ENCODE results near the gene RASSF4. TPM values are rescaled to one million over a fixed set of nuclear protein-coding genes. Genes with fewer than 3 reads are reported as not detected.

RASSF4 gene
- total and polyA plus RNA-seq, 4 donors, result 8.2 to 26.9 (median 12.4) TPM

GRCh38 chr10:44995581-44995913 is 35.9 kb downstream of the RASSF4 start:
- WGBS, result 25% methylated on average over 4 of the region's 4 CpGs
- no peaks in the 10 kb centered on the region for H3K27me3 ChIP-seq (ENCODE audit: control insufficient read depth in 4 of 4, insufficient read depth in 4 of 4, low read length in 3 of 4)
- no peaks in the 10 kb centered on the region for H3K36me3 ChIP-seq (ENCODE audit: control insufficient read depth in 4 of 4, insufficient read depth in 3 of 4, low read depth in 1 of 4, low read length in 3 of 4)
- H3K27ac ChIP-seq (ENCODE audit: low read depth in 1 of 2, low read length in 2 of 2), result peak overlapping the region; percentile 65 to 94
- no peak for DNase-seq (ENCODE audit: low spot score)
- peak overlapping the region in 1 of 2 donors; percentile 29 for H3K9ac ChIP-seq (ENCODE audit: low read depth in 1 of 2, low read length in 2 of 2)
- H3K4me1 ChIP-seq (ENCODE audit: control insufficient read depth in 4 of 4, insufficient read depth in 4 of 4, low read length in 3 of 4), result peaks cover 42 to 88% (median 67%) of the 10 kb centered on the region in 4 donors
- H3K4me3 ChIP-seq (ENCODE audit: low read depth in 1 of 3, low read length in 3 of 3), result no peak overlapping the region
- H3K9me3 ChIP-seq (ENCODE audit: control insufficient read depth in 4 of 4, low read length in 3 of 4), result no peaks in the 10 kb centered on the region
- TF ChIP-seq FOXA2 (IDR thresholded peaks at IDR 0.05) (no peak), HNF4A (conservative IDR thresholded peaks at IDR 0.05) (no peak), ATF3 (IDR thresholded peaks at IDR 0.05) (no peak), RAD21 (IDR thresholded peaks at IDR 0.05) (no peak), HNF4G (IDR thresholded peaks at IDR 0.05) (no peak), GABPA (IDR thresholded peaks at IDR 0.05 in 1 of 2, conservative IDR thresholded peaks at IDR 0.05 in 1 of 2) (no peak), NR2F2 (IDR thresholded peaks at IDR 0.05) (no peak), MAX (IDR thresholded peaks at IDR 0.05) (no peak), SP1 (IDR thresholded peaks at IDR 0.05) (no peak), RXRA (IDR thresholded peaks at IDR 0.05) (no peak), EGR1 (IDR thresholded peaks at IDR 0.05; ENCODE audit: low read depth in 2 of 2) (no peak), ZBTB33 (IDR thresholded peaks at IDR 0.05) (no peak), JUND (IDR thresholded peaks at IDR 0.05) (no peak), REST (IDR thresholded peaks at IDR 0.05) (no peak), TAF1 (conservative IDR thresholded peaks at IDR 0.05) (no peak), YY1 (IDR thresholded peaks at IDR 0.05) (no peak), FOXA1 (IDR thresholded peaks at IDR 0.05) (no peak), CTCF (IDR thresholded peaks at IDR 0.05; ENCODE audit: low read depth, low read length, missing input control) (no peak)
